TTC549 (cell line): ENCODE results near the gene NPIPA8.
"Not testable (repeated sequence)": the region's sequence is repeated elsewhere in the genome, so short reads cannot be mapped to it uniquely, and the experiment has no call there.

Source experiments
- FAIRE-seq: peaks from 2 replicates; lab custom pipeline; 2012; peaks lifted over from hg19 to GRCh38; lab: Jason Lieb, UNC

NPIPA8 gene

GRCh38 chr16:18276756-18277155 is 59.8 kb downstream of the NPIPA8 start:
- not testable (repeated sequence) for FAIRE-seq

GRCh38 chr16:18270171-18270570 is 66.4 kb downstream of the NPIPA8 start:
- not testable (repeated sequence) for FAIRE-seq
